Measurements from ENCODE around the gene NEK2.

GRCh38 chr1:211675230-211676105, at the start of gene NEK2:
- TF ChIP-seq PATZ1 (CRISPR knock-in tag; IDR thresholded peaks at IDR 0.05; ENCODE audit: borderline replicate concordance): no peak
- TF ChIP-seq ISL1 (CRISPR knock-in tag; IDR thresholded peaks at IDR 0.05): no peak
- no peak for TF ChIP-seq ARNTL (CRISPR knock-in tag; IDR thresholded peaks at IDR 0.05; ENCODE audit: borderline replicate concordance, low read depth)
- TF ChIP-seq RARB (CRISPR knock-in tag; IDR thresholded peaks at IDR 0.05): no peak
- no peak for TF ChIP-seq ESRRG (CRISPR knock-in tag; IDR thresholded peaks at IDR 0.05)
- TF ChIP-seq ZC3H10 (CRISPR knock-in tag; IDR thresholded peaks at IDR 0.05): no peak

Data from SK-N-SH treated with all-trans-retinoic acid at 6 μM for 48 hours (cell line).